ENCODE results near the gene TACC3.

The TACC3 gene

DNA sequence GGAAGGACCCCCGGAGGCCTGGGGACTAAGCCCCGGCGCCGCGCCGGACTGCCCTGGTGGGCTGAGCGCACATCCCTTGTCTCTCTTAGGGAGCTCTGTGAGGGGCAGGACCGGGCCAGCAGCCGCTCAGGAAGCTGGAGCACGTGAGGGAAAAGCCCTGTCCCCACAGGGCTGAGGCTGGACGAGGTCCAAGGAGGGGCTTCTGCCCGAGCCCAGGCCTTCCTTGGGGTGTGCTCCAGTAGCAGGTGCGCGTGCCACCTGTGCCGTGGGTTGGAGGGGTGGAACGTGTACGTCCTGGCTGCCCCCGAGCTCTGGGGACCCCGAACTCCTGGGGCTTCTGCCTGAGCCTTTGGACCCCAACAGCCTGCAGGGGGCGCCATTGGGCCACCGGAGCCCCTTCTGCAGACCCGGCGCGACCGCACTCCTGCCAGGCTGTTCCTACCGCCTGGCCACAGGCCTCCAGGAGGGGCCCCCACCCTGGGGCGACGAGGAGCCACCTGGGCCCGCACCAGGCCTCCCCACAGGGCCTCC, 27.2 kb downstream of the TACC3 start:
- peak; percentile 87 for DNase-seq

DNA sequence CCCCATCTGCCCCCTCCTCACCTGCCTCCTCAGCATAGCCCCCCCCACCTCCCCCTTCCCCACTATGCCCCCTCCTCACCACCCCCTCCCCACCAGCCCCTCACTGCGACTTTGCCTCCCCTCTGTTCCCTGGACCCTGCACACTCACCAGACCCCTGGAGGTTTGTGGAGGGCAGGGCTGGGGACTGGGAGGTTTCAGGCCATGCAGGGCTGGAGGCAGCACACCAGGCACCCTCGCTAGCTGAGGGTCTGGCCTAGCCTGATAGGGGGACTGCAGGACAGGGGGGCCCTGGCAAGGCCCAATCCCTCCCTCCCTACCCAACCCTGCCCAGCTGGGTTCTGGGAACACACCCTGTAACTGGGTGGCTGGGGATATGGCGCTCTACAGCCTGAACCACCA, 28.0 kb downstream of the TACC3 start:
- no peak for DNase-seq

DNA sequence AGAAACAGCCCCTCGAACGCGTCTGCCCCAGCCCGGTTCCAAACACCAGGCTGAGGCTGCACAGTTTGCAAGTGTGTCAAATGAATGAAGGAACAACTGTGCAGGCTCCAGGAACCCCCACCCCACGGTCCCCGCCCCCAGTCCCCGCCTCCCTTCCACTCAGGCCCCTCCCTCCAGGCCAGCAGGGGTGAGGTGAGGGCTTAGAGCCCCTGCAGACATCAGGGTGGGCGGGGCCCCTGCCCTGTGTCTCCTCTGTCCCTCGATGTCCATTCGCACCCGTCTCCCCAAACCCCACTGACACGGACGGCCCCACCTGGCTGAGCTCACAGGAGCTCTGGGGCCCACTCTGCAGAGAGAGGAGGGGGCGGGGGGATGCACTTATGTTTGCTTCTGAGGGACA, 28.5 kb downstream of the TACC3 start:
- no peak for DNase-seq

DNA sequence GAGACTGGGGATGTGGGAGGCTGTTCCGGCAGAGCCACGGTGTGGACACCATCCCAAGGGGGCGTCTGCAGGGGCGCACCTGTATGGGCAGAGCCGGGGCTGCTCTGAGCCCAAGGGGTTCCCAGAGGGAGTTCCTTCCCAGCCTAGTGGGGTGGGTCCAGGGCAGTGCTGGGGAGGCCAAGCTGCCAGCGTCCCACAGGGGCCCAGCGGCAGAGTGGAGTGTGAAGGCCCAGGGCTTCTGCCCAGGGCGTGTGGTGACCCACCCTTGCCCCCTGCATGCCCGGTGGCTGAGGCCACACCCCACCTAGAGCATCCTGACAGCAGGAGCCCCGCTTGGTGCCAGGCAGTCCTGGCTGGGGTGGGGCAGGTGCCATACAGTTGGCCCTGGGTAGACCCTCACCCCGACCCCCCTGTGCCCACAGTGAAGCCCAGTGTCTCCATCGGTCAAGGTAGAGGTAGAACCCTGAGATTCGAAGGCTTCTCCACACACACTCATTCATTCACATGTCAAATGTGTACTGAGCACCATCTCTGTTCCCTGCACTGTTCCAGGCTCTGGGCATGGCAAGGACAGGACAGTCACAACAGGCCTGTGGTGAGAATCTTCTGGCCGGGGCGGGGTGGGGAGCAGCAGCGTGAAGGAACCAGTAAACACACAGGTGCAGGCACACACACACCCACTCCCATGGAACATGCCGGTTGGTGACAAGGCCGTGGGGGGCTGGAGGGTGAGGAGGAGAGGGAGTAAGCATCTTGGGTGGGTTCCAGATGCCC, 29.2 kb downstream of the TACC3 start:
- DNase-seq, result no peak

DNA sequence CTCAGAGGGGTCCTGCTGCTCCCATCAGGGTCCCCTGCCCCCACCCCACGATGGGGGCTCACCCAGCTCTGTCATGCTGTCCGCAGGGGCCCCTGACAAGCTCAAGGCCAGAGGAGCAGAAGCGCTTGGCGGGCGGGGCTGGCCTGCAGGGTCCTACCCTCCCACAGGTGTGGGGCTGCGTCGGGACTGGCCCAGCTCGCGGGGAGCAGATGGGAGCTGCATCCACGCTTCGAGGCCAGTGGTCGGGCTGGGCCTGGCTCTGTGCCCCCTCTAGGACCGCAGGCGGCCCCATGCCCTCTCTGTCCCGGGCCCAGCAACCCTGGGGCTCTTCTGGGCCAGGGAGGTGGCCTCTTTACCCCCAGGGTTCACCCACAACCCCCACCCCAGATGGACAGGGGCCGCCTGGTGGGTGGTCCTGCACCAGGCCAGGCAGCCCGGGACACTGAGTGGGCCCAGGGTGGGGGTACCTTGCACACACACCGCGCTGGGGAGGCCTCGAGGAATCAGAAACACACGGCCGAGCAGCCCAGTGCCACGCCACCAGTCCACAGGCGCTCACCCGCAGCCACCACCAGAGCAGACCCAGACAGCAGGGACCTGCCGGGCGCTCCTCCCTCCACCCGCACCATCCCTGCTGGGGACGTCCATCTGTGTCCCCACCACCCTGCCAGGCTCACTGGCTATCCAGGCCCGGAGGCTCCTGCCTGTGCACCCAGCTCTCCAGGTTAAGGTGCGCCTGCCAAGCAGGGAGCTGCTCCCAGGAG, 30.0 kb downstream of the TACC3 start:
- no peak for DNase-seq

DNA sequence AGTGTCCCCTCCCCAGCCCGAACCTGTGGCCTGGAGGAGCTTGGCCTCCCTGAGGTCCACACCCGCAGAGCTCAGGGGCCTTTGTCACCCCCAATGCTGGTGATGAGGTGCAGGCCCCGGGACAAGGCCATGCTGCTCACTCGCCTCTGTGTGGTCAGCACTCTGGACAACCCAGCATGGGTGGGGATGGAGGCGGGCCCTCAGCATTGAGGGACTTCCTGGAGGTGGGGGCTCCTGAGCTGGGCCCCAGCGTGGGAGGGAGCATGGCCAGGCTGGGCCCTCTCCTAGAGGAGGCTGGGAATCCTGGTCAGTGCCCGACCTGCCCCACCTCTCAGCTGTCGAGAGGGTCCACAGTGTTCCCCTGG, 30.6 kb downstream of the TACC3 start:
- no peak for DNase-seq

DNA sequence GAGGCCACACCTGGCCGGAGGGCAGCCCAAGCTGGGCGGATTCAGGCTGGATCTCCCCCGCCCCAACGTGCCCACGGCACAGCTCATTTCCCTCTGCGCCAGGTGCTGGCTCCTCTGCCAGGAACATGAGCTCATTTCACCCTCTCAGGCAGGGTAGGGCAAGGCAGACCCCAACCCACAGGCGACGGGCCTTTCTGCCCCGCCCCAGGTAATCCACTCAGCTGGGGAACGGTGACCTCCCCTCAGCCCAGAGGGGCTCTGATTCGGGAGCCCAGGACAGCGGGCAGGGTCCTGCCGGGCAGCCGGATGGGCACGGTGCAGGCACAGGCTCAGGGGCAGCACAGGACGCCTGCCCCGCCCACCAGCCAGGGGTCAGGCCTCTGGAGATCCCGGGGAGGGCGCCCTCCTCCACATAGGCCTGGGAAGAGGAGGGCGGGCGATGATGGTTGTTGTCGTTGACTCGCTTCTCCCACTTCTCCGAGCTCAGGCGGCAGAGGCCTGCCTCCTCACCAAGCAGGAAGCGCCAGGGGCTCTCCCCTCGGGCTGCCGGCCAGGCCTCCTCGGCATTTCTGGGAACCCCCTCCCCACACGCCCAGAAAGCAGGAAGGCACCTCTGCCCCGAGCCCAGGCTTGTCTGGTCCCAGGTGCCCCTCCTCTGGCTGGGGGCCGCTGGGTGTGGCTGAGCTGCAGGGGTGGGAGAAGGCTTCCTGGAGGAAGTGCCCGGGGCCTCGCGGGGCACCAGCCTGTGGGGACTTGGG, 31.1 kb downstream of the TACC3 start:
- no peak for DNase-seq

DNA sequence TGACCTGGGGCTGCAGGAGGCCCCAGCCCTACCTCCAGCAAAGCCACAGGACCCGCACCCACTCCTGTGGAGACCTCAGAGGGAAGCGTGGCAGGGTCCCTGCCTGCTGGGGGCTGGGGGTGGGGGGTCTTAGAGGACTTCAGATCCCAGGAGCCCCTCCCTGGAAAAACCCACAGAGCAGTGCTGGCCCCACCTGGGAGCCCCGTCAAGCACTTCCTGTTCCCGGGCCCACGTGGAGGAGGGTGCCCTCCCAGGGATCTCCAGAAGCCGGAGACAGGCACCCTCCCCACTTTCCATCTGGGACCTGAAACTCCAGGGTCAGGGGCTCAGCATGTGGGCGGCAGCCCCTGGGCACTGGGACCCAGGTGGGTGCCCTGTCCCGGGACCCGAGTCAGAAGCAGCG, 32.0 kb downstream of the TACC3 start:
- no peak for DNase-seq

DNA sequence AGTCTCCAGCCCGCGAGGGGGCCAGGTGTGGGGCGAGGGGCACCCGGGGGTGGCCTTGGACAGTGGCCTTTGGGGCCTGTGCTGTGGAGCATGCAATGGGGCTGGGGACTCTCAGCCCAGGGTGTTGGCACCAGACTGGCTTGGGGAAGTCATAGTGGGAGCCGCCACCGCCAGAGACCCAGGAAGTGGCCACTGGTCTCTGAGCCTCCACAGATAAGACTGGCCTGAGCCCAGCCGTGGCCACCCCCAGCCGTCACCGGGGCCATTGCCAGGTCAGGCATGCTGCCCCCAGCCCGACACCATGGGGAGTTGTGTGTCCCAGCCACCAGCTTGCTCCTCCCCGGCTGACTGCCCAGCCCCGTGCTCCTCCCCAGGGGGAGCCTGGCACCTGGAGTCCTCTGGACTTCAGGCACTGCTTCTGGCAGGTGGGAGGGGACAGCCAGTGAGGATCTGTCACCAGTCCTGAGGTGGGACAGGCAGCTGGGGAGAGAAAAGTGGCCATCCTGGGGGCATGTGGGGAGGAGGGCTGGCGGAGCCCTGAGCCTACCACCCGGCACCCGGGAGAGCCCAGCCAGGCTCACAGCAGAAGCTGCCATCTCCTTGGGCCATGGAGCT, 32.5 kb downstream of the TACC3 start:
- no peak for DNase-seq

DNA sequence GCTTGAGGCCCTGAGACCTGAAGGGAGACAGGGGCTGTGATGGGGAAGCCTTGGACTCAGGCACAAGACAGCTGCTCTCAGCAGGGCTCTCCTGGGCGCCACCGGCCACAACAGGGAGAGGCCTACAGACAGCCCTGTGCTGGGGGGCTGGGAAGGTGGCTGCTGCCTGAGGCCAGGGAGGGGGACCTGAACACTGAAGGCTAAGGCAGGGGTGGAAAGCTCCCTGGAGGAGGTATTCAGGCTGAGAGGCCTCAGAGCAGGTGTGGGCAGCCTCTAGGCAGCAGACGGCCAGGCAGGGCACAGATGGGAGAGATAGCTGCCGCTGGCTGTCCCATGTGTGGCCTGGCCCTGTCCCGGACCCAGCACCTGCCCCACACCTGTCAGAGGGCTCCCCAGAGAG, 33.0 kb downstream of the TACC3 start:
- no peak for DNase-seq

DNA sequence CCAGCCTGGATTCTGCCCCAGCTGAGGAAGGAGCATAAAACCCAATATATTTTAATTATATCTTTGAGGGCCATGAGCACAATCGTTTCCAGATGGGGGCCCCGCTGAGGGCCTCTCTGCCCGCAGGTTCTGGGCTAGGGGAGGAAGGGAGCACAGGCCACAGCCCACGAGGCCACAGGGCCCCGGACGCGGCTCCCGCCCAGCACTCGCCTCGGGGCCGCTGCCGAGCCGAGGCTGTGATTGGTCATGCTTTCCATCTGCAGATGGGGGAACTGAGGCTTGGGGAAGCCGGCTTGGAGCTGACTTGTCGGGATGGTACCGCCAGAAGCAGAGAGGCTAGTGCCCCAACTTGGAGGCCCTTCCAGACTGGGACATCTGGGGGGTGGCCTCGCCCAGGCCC, 34.0 kb downstream of the TACC3 start:
- no peak for DNase-seq

DNA sequence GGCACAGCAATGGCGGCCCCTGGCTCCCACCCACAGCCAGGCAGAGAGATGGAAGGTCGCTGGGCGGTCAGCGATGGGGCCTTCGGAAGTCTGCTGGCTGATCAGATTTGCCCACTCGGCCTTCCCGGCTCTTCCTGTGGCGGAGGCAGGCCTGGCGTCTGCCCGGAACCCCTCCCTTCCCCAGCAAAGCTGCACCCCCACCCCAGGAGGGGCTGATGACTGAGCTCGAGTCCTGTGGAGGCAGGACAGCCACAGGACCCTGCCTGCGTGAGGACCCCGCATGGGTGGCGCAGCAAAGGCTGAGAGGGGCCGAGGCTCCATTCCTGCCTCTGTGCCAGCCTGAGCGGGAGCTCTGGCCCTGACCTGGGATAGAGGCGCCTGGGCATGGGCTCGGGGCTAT, 34.8 kb downstream of the TACC3 start:
- DNase-seq, result no peak

DNA sequence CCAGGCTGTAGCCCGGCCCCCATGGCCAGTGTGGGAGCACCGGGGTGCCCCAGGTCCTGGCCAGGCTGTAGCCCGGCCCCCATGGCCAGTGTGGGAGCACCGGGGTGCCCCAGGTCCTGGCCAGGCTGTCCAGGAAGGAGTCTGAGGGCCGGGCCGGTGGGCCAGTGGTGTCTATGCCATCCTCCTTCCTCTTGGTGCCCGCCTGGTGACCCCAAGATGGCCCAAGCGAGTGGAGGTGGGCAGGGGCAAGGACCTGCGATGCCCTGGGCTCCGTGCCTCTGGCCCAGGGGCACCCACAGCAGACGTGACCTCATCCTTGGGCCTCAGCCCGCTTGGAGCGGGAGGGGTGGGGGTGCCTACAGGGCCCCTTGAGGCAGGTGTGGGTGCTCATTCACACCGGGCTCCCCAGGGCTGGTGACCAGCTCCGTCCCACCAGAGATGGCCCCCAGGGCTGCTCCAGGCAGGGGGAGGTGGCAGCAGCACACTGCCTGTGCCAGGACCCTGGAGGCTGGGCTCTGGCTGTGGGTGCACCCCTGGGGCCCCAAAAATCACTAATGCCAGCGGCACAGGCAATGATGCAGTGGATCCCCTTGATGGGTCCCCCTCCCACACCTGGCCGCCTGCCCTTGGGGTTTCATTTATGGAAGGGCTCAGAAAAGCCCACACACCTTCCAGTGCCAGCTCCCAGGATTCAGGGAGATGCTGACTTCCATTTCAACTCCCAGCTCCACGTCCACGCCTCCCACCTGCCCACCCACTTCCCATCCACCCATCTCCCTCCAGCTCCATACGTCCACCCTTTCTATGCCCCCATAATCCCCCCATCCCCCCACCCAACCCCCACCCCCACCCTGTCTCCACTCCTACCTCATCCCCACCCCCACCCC, 35.8 kb downstream of the TACC3 start:
- no peak for DNase-seq

DNA sequence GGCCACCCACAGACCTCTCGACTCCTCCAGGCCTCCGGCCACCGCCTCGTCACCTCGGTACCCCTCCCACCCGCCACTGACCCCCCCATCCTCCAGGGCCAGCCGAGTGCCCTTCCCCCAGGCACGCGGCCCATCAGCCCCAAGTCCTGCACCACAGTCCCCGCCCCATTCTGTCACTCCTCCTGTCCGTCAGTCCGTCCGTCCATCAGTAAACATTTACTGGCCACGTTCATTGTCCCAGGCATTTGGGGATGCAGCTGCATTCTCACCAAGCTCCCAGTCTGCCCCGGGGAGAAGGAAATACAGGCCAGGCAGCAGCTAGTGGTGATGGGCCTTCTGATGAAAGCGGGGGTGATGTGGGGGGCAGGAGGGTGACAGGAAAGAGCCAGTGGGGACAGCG, 36.5 kb downstream of the TACC3 start:
- DNase-seq, result no peak

DNA sequence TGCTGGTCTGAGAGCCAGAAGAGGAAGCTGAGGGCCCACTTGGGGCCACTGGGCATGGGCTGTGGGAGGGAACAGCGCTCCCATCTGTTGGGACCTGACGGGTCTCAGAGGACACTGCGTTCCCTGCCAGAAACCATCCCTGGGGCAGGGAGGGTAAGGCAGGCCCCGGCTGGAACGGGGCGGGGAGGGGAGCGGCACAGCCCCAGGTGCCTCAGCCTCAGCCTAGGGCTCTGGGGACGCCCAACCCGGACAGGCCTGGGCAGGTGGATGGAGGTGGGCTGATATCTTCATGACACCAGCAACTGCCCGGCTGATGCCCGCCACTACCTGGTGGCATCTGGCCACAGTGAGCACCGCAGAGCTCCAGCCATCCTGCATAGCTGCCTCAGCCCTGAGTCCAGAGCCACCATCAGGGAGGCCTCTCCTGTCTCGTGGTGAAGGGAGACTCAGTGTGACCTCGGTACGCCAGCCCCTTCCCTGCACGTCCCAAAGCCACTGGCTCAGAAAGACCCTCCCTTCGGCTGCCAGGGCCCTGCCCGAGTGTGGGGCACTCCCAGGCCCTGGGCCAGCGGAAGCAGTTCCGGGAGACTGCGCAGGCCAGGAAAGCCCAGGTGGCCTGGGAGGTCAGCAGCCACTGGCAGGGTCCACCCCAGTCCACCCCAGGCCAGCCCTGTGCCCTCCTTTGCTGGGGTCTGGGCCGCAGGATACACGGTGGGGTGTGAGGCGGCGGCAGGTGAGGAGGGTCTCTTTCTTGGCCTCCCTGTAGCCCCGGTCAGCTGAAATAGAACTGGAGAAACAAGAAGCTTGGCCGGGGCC, 37.2 kb downstream of the TACC3 start:
- no peak for DNase-seq

DNA sequence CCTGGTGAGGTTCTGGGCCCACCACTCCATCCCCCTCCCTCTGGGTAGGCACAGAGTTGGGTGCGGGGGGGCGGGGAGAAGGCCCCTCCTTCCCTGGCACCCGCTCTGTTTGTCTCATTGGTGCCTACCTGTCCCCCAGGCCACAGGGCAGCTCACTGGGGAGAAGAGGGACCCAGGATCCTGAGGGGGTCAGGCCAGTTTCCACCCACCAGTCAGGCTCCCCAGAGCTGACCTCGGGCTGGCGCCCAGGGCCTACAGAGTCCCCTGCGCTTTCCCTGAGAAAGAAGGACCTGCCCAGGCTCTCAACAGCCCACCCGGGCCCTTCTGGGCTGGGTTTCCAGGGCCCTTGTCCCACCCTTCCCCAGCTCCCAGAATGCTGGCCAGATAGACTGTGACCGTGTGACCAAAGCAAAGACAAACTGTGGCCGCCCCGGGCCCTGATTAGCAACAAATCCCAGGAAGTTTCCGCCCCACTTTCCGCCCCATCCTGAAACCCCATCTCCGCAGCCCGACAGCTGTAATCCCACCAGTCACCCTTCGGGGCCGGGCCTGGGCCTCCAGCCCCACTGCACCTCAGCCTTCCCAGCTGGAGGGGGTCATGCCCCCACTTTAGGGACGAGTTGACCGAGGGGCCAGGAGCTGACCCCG, 38.0 kb downstream of the TACC3 start:
- DNase-seq, result no peak

DNA sequence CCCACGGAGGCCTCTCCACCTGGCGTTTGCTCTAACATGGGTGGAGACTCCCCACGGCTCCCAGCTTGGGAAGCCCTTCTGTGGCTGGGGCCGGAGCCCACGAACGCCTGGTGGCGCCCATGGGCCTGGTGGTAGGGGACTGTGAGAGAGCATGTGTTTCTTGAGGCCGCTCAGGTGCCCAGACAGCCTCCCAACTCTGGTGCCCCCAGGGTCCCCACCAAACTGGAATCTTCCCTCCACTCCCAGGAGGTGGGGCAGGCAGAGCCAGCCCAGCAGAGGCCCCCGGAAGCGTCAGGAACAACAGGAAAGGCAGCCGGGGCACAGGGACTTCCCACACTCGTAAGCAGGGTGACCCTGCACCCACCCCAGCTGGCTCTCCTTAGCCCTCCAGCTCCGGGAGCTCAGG, 38.5 kb downstream of the TACC3 start:
- no peak for DNase-seq

DNA sequence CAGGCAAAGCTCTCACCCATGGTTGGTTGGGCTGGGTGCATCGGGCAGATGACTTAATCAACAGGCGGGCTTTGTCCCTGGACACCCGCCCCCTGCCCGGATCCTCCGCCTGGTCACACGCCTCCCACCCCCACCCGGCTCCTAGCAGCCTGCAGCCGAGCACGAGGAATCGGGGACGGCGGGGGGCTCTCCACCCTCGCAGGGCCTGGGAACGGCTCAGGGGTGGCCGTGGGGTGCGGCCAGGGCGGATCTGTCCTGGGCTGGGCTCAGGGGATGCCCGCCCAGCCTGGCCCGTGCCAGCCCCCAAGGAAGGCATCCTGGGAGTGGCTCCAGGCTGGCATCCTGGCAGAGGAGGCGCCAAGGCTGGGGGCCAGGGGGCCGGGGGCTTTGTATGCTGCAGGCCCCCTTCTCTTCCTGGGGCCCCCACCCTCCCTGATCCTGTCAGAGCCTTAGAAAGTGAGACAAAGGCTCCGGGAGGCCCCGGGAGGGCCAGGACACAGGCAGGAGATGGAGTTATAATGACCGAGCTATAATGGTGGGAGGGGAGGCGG, 39.3 kb downstream of the TACC3 start:
- no peak for DNase-seq

DNA sequence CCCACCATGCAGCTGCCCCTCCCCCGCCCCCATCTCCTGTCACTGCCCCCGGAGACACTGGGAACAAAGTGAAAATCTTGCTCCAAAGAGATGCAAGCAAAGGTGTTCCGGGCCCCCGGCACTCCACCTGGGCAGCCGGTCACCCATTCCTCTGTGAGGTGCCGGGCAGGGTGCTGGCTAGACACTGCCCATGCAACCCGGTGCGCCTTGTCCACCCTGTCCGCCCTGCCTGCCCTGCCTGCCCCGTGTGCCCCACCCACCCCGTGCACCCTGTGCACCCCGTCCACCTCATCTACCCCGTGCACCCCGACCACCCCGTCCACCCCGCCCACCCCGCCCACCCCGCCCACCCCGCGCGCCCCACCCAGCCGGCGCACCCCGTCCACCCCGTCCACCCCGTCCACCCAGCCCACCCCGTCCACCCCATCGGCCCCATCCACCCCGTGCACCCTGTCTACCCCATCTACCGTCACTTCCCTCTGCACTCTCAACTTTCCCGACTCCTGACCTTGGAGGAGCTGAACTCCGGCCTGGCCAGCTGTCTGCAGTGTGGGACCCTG, 39.9 kb downstream of the TACC3 start:
- no peak for DNase-seq
